ENCODE data around the gene RNF123. TPM values are rescaled to one million over a fixed set of nuclear protein-coding genes. Genes with fewer than 3 reads are reported as not detected.

Gene RNF123
- total and polyA plus RNA-seq, 2 donors (not counting 3 experiments of a cell fraction or from before 2014, with no cell fraction given) = 43.4 to 59.3 TPM

GRCh38 chr3:49680493-49681231, 8.7 kb upstream of the RNF123 start:
- no peak overlapping the region for H3K4me2 ChIP-seq (ENCODE audit: insufficient read depth, low read length)
- H2AFZ ChIP-seq (ENCODE audit: low read depth, low read length) = no peak overlapping the region
- no peak for DNase-seq (ENCODE audit: low read depth, low spot score)
- POLR2A ChIA-PET = no interaction called here
- no peaks in the 10 kb centered on the region for H4K20me1 ChIP-seq (replicated peaks; ENCODE audit: control insufficient read depth, extremely low read depth, insufficient read depth, low read length)
- H3K9me3 ChIP-seq (replicated peaks; ENCODE audit: control insufficient read depth, insufficient read depth, low read length) = no peaks in the 10 kb centered on the region
- intact Hi-C loops (cut with micrococcal nuclease) = no loop called here
- no peak for FAIRE-seq
- no peaks in the 10 kb centered on the region for H3K27me3 ChIP-seq (ENCODE audit: control insufficient read depth in 2 of 2, insufficient read depth in 2 of 2, low read length in 2 of 2)
- CTCF ChIA-PET = interaction anchor here (1.4 to 1.8 kb wide), 2 partner anchors 38 to 141 kb away, joined by 3 to 5 read pairs; partner anchors contain the start of gene AMIGO3
- no peaks in the 10 kb centered on the region for H3K9me1 ChIP-seq (replicated peaks; ENCODE audit: control insufficient read depth, extremely low read depth, insufficient read depth, low read length)
- H3K27ac ChIP-seq (ENCODE audit: insufficient read depth, low read depth, low read length) = no peak overlapping the region
- BruUV-seq (replicated peaks) = no TSS peak
- no peak overlapping the region for H3K4me3 ChIP-seq (replicated peaks in 1 of 3; ENCODE audit: insufficient read depth in 1 of 3, low read depth in 1 of 3, low read length in 3 of 3)
- TF ChIP-seq POLR2AphosphoS5 (IDR thresholded peaks at IDR 0.05; ENCODE audit: insufficient read depth, low read depth, low read length) = no peak
- no peak for TF ChIP-seq GATA2 (IDR thresholded peaks at IDR 0.05; ENCODE audit: insufficient read depth, insufficient read length, low read depth, low read length)
- no peak for TF ChIP-seq JUN (IDR thresholded peaks at IDR 0.05; ENCODE audit: borderline replicate concordance, insufficient read depth, insufficient read length, low read depth)
- no peak for TF ChIP-seq POLR2A (IDR thresholded peaks at IDR 0.05; ENCODE audit: low read depth, low read length)
- TF ChIP-seq FOS (IDR thresholded peaks at IDR 0.05; ENCODE audit: borderline replicate concordance, insufficient read depth, low read length) = no peak
- no peak for TF ChIP-seq MYC (IDR thresholded peaks at IDR 0.05; ENCODE audit: low read depth, low read length)
- TF ChIP-seq CTCF (IDR thresholded peaks at IDR 0.05; ENCODE audit: extremely low read depth in 1 of 2, insufficient read depth in 1 of 2, low read depth in 1 of 2, low read length in 2 of 2) = no peak
- no peak for TF ChIP-seq EZH2 (IDR thresholded peaks at IDR 0.05; ENCODE audit: borderline replicate concordance, low read depth, low read length, severe bottlenecking)
- no peak for TF ChIP-seq MAX (IDR thresholded peaks at IDR 0.05; ENCODE audit: insufficient read depth, insufficient read length)
- no peaks in the 10 kb centered on the region for H3K4me1 ChIP-seq (ENCODE audit: control insufficient read depth, extremely low read depth, insufficient read depth, low read length)
- dilution Hi-C loops (cut with MboI; ENCODE audit: extremely low pct_ligation_motif_present, low sequenced_read_pairs) = no loop called here
- H3K36me3 ChIP-seq (ENCODE audit: control insufficient read depth in 2 of 2, extremely low read depth in 1 of 2, insufficient read depth in 2 of 2, low read length in 2 of 2) = peaks cover 0 to 13% of the 10 kb centered on the region in 2 experiments
- H3K79me2 ChIP-seq (ENCODE audit: control insufficient read depth, insufficient read depth, low read length) = no peaks in the 10 kb centered on the region
- no peak overlapping the region for H3K9ac ChIP-seq (replicated peaks; ENCODE audit: extremely low read depth, insufficient read depth, low read length)
